Measurements from ENCODE around the gene RNF182. TPM values are rescaled to one million over a fixed set of nuclear protein-coding genes. Genes with fewer than 3 reads are reported as not detected.

RNF182 gene
- total and polyA plus RNA-seq, 10 of the 15 experiments (the other 5 are each of a cell fraction or from before 2014, with no cell fraction given), result not detected

DNA sequence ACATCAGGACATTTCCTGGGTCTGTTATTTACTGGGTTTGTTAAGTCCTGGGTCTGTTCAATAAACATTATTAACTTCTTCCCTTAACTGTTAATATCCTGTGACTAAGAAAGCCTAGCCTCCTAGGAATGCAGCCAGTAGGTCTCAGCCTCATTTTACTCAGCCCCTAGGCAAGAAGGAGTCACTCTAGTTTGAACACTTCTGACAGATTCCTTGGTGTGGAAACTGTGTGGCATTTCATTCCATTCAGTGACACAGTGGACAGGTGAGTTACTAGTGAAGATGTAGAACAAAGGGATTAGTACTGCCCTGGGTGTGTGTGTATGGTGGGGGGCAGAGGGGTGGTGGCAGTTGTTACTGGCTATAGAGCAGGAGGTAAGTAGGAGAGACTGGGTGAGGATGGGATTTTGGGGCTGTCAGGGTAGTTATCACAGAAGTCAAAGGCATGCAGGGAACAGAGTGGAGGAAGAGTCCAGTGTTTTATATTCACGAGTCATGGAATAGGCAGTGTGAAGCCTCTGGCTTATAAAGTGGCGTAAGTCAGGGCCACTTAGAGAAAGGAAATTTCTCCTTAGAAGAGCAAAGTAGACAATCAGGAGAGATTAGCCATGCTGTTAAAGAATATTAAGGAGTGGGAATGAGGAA is 28.4 kb downstream of the RNF182 start (continued):
- TF ChIP-seq, protein P1, sequence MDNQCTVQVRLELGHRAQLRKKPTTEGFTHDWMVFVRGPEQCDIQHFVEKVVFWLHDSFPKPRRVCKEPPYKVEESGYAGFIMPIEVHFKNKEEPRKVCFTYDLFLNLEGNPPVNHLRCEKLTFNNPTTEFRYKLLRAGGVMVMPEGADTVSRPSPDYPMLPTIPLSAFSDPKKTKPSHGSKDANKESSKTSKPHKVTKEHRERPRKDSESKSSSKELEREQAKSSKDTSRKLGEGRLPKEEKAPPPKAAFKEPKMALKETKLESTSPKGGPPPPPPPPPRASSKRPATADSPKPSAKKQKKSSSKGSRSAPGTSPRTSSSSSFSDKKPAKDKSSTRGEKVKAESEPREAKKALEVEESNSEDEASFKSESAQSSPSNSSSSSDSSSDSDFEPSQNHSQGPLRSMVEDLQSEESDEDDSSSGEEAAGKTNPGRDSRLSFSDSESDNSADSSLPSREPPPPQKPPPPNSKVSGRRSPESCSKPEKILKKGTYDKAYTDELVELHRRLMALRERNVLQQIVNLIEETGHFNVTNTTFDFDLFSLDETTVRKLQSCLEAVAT (IDR thresholded peaks at IDR 0.05), result no peak
- TF ChIP-seq RFX5 (IDR thresholded peaks at IDR 0.05; ENCODE audit: low read depth, low read length) (no peak), ESRRA (IDR thresholded peaks at IDR 0.05; ENCODE audit: low read length) (no peak), JUNB (IDR thresholded peaks at IDR 0.05) (no peak), ATF7 (IDR thresholded peaks at IDR 0.05; ENCODE audit: low read depth) (no peak), NBN (IDR thresholded peaks at IDR 0.05) (no peak), MYB (IDR thresholded peaks at IDR 0.05; ENCODE audit: borderline replicate concordance, low read depth, low read length) (no peak), KDM1A (IDR thresholded peaks at IDR 0.05; ENCODE audit: borderline replicate concordance) (no peak), STAT3 (IDR thresholded peaks at IDR 0.05; ENCODE audit: low read depth, low read length) (no peak), SPI1 (IDR thresholded peaks at IDR 0.05; ENCODE audit: borderline replicate concordance, insufficient read depth, low read depth, low read length) (no peak), CHD2 (IDR thresholded peaks at IDR 0.05; ENCODE audit: borderline replicate concordance, low read depth, low read length) (no peak), TCF3 (IDR thresholded peaks at IDR 0.05; ENCODE audit: borderline replicate concordance, insufficient read depth, low read depth, low read length) (no peak)
- TF ChIP-seq, protein P2, sequence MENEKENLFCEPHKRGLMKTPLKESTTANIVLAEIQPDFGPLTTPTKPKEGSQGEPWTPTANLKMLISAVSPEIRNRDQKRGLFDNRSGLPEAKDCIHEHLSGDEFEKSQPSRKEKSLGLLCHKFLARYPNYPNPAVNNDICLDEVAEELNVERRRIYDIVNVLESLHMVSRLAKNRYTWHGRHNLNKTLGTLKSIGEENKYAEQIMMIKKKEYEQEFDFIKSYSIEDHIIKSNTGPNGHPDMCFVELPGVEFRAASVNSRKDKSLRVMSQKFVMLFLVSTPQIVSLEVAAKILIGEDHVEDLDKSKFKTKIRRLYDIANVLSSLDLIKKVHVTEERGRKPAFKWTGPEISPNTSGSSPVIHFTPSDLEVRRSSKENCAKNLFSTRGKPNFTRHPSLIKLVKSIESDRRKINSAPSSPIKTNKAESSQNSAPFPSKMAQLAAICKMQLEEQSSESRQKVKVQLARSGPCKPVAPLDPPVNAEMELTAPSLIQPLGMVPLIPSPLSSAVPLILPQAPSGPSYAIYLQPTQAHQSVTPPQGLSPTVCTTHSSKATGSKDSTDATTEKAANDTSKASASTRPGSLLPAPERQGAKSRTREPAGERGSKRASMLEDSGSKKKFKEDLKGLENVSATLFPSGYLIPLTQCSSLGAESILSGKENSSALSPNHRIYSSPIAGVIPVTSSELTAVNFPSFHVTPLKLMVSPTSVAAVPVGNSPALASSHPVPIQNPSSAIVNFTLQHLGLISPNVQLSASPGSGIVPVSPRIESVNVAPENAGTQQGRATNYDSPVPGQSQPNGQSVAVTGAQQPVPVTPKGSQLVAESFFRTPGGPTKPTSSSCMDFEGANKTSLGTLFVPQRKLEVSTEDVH (IDR thresholded peaks at IDR 0.05; ENCODE audit: low read depth, partially characterized antibody), result no peak
- TF ChIP-seq, protein P3, sequence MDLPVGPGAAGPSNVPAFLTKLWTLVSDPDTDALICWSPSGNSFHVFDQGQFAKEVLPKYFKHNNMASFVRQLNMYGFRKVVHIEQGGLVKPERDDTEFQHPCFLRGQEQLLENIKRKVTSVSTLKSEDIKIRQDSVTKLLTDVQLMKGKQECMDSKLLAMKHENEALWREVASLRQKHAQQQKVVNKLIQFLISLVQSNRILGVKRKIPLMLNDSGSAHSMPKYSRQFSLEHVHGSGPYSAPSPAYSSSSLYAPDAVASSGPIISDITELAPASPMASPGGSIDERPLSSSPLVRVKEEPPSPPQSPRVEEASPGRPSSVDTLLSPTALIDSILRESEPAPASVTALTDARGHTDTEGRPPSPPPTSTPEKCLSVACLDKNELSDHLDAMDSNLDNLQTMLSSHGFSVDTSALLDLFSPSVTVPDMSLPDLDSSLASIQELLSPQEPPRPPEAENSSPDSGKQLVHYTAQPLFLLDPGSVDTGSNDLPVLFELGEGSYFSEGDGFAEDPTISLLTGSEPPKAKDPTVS (IDR thresholded peaks at IDR 0.05; ENCODE audit: low read depth, low read length), result no peak
